IMR-90 (cell line): ENCODE measurements around the gene RAPGEF5. TPM values are rescaled to one million over a fixed set of nuclear protein-coding genes. Genes with fewer than 3 reads are reported as not detected.
A peak's percentile ranks its signal among the peaks of the same experiment; 100 is the strongest.

Experiments used
- ATAC-seq: fragments of 200-7000 bp; cut with Tn5 transposase; 2 replicates; pipeline ENCODE4 v1.9.1; 2020; ENCODE audit warnings: low read depth, mild to moderate bottlenecking, moderate library complexity
- BruUV-seq: library from RNA; stranded (reverse); fragments of 400-500 nt; replicated peaks from 2 replicates; lab custom pipeline; 2021; lab: Mats Ljungman, UMichigan
- CTCF ChIA-PET: fragments of 300-600 bp; formaldehyde crosslinking; extraction: SDS; loops from one replicate; lab custom pipeline; 2021; ENCODE audit warnings: antibody characterized with exemption; lab: Yijun Ruan, JAX
- POLR2A ChIA-PET: fragments of 300-600 bp; sonication (Branson Sonifier 250); formaldehyde crosslinking; loops from one replicate; lab custom pipeline; 2022; ENCODE audit warnings: antibody characterized with exemption; ENCODE audit not compliant: unreplicated experiment; lab: Charles Lee
- DNase-seq: peaks from one replicate; pipeline ENCODE4 v3.0.0; 2013
- H2AFZ ChIP-seq: replicated peaks from 2 replicates; pipeline ENCODE3; 2013; ENCODE audit warnings: low read length, mild to moderate bottlenecking; ENCODE audit not compliant: poor library complexity
- H2AK5ac ChIP-seq: 2 replicates; pipeline ENCODE4 v1.6.1; 2013; ENCODE audit warnings: low read depth, low read length, inconsistent platforms
- H2AK9ac ChIP-seq: replicated peaks from 2 replicates; pipeline ENCODE3; 2013; ENCODE audit warnings: mild to moderate bottlenecking, low read depth, low read length, moderate library complexity; ENCODE audit not compliant: poor library complexity
- H2BK120ac ChIP-seq: 2 replicates; pipeline ENCODE4 v1.6.1; 2013; ENCODE audit warnings: low read depth, low read length, inconsistent platforms
- H2BK15ac ChIP-seq: 3 replicates; pipeline ENCODE4 v1.6.1; 2013; ENCODE audit warnings: low read depth, low read length, inconsistent platforms
- H2BK20ac ChIP-seq: 2 replicates; pipeline ENCODE4 v1.6.1; 2013; ENCODE audit warnings: low read depth, mild to moderate bottlenecking, inconsistent platforms, low read length, moderate library complexity
- H2BK5ac ChIP-seq: 2 replicates; pipeline ENCODE4 v1.6.1; 2013; ENCODE audit warnings: mild to moderate bottlenecking, low read depth, low read length, inconsistent platforms; ENCODE audit not compliant: poor library complexity, severe bottlenecking
- H3K14ac ChIP-seq: replicated peaks from 2 replicates; pipeline ENCODE4 v1.6.1; 2013; ENCODE audit warnings: low read depth, low read length, inconsistent platforms
- H3K18ac ChIP-seq: 2 replicates; pipeline ENCODE4 v1.6.1; 2013; ENCODE audit warnings: low read depth, low read length, control low read depth
- H3K23ac ChIP-seq: 2 replicates; pipeline ENCODE4 v1.6.1; 2013; ENCODE audit warnings: low read depth, low read length, inconsistent platforms
- H3K27ac ChIP-seq: 2 replicates; pipeline ENCODE4 v1.5.1; 2013; ENCODE audit warnings: mild to moderate bottlenecking, control low read depth, low read length; ENCODE audit not compliant: insufficient read depth
- H3K27me3 ChIP-seq: 2 replicates; pipeline ENCODE4 v1.6.1; 2013; ENCODE audit warnings: low read length; ENCODE audit not compliant: control insufficient read depth, insufficient read depth
- H3K36me3 ChIP-seq: 2 replicates; pipeline ENCODE4 v1.6.1; 2013; ENCODE audit warnings: low read length, mixed read lengths; ENCODE audit not compliant: control insufficient read depth, insufficient read depth
- H3K4ac ChIP-seq: 2 replicates; pipeline ENCODE4 v1.6.1; 2013; ENCODE audit warnings: low read depth, low read length, inconsistent platforms
- H3K4me1 ChIP-seq: 2 replicates; pipeline ENCODE4 v1.6.1; 2013; ENCODE audit warnings: low read length, mixed read lengths; ENCODE audit not compliant: control insufficient read depth, insufficient read depth
- H3K4me2 ChIP-seq: 2 replicates; pipeline ENCODE4 v1.6.1; 2013; ENCODE audit warnings: low read depth, mild to moderate bottlenecking, control low read depth, low read length, moderate library complexity
- H3K4me3 ChIP-seq: 2 replicates; pipeline ENCODE4 v1.5.1; 2013; ENCODE audit warnings: low read depth, mild to moderate bottlenecking, control low read depth, low read length, moderate library complexity; ENCODE audit not compliant: insufficient read depth
- H3K56ac ChIP-seq: 2 replicates; pipeline ENCODE4 v1.6.1; 2013; ENCODE audit warnings: low read length, inconsistent platforms; ENCODE audit not compliant: insufficient read depth; ENCODE audit errors: extremely low read depth
- H3K79me1 ChIP-seq, 2 experiments: 2 replicates each; pipeline ENCODE4 v1.6.1; 2013; ENCODE audit warnings: low read length in 2 of 2, inconsistent platforms in 1 of 2, low read depth in 1 of 2
- H3K9ac ChIP-seq: 2 replicates; pipeline ENCODE4 v1.6.1; 2013; ENCODE audit warnings: low read depth, low read length, control low read depth
- H3K9me1 ChIP-seq: 2 replicates; pipeline ENCODE4 v1.6.1; 2013; ENCODE audit warnings: low read length, inconsistent platforms; ENCODE audit not compliant: insufficient read depth
- H3K9me3 ChIP-seq: 2 replicates; pipeline ENCODE4 v1.6.1; 2013; ENCODE audit warnings: low read length; ENCODE audit not compliant: control insufficient read depth, insufficient read depth
- H4K20me1 ChIP-seq: 2 replicates; pipeline ENCODE4 v1.6.1; 2013; ENCODE audit warnings: low read length, inconsistent platforms; ENCODE audit not compliant: insufficient read depth
- H4K5ac ChIP-seq: 2 replicates; pipeline ENCODE4 v1.6.1; 2013; ENCODE audit warnings: mild to moderate bottlenecking, low read depth, low read length, control low read depth
- H4K8ac ChIP-seq, 2 experiments: 2 replicates each; pipeline ENCODE4 v1.6.1; 2013; ENCODE audit warnings: low read depth in 2 of 2, low read length in 2 of 2, control low read depth in 1 of 2, inconsistent platforms in 1 of 2
- H4K91ac ChIP-seq: 2 replicates; pipeline ENCODE4 v1.6.1; 2013; ENCODE audit warnings: low read depth, low read length, inconsistent platforms; ENCODE audit not compliant: insufficient read depth
- CEBPB ChIP-seq: IDR thresholded peaks from 2 replicates; pipeline ENCODE4 v1.6.1; 2012; ENCODE audit warnings: low read depth, low read length, improper control_type of control experiment
- CHD1 ChIP-seq: IDR thresholded peaks from 2 replicates; pipeline ENCODE4 v1.6.1; 2012; ENCODE audit warnings: low read depth, low read length, improper control_type of control experiment
- CTCF ChIP-seq: conservative IDR thresholded peaks from 2 replicates; pipeline ENCODE4 v1.5.1; 2012; ENCODE audit warnings: mild to moderate bottlenecking, low read depth, low read length, improper control_type of control experiment
- FOS ChIP-seq: fragments of 150-350 bp; IDR thresholded peaks from 2 replicates; pipeline ENCODE4 v1.6.1; 2016; ENCODE audit warnings: low read depth, low read length
- MAFK ChIP-seq: IDR thresholded peaks from 2 replicates; pipeline ENCODE4 v1.6.1; 2012; ENCODE audit warnings: low read depth, low read length, improper control_type of control experiment
- MAZ ChIP-seq: IDR thresholded peaks from 2 replicates; pipeline ENCODE4 v1.6.1; 2012; ENCODE audit warnings: low read depth, mild to moderate bottlenecking, low read length, improper control_type of control experiment, moderate library complexity, borderline replicate concordance
- MXI1 ChIP-seq: IDR thresholded peaks from 2 replicates; pipeline ENCODE4 v1.6.1; 2012; ENCODE audit warnings: low read depth, mild to moderate bottlenecking, low read length, moderate library complexity, borderline replicate concordance
- NFE2L2 ChIP-seq: fragments of 150-350 bp; IDR thresholded peaks from 2 replicates; pipeline ENCODE4 v1.6.1; 2016; ENCODE audit warnings: low read depth, mild to moderate bottlenecking, low read length
- WGBS, 2 experiments: methylation state at CpG; one replicate each; pipeline versions ENCODE4 v1.1.5 to v1.1.7; 2013; ENCODE audit warnings: missing lambda C conversion rate in 2 of 2; ENCODE audit not compliant: insufficient read length in 1 of 2; ENCODE audit errors: extremely low coverage in 2 of 2; 5-methylcytosine and 5-hydroxymethylcytosine counted together
- dilution Hi-C: fragments of 300-500 bp; cut with HindIII; formaldehyde crosslinking; loops from one replicate; pipeline ENCODE4 v1.14.3; 2018; ENCODE audit warnings: low sequenced_read_pairs; ENCODE audit not compliant: unreplicated experiment
- in situ Hi-C: fragments of 300-500 bp; cut with MboI; formaldehyde crosslinking; loops from 3 replicates; pipeline ENCODE4 v1.14.3; 2019; ENCODE audit warnings: low sequenced_read_pairs, inconsistent platforms, mixed read lengths
- intact Hi-C: fragments of 100-400 bp; cut with micrococcal nuclease; formaldehyde crosslinking; loops from 2 replicates; pipeline ENCODE4 v1.10.0; 2022
- polyA plus RNA-seq, 3 experiments: library from polyadenylated mRNA; depleted of rRNA; stranded (reverse); fragments of >200 nt; gene quantifications; 2 replicates each; pipeline ENCODE4 v1.2.3, GENCODE V29; 2012; ENCODE audit warnings: low replicate concordance in 1 of 3
- total RNA-seq: library from RNA; depleted of rRNA; stranded (reverse); fragments of >200 nt; gene quantifications from 2 replicates; pipeline ENCODE4 v1.2.3, GENCODE V29; 2012

RAPGEF5 gene
- total and polyA plus RNA-seq, 2 of the 4 experiments (the other 2 are of a cell fraction), result 0.05 to 0.18 TPM

- ATAC-seq, result peak; percentile 80; the same call in 1 of the 2 replicates
These were observed 200.7 kb downstream of the RAPGEF5 start for GRCh38 chr7:22156205-22156604.

More at GRCh38 chr7:22156205-22156604, 200.7 kb downstream of the RAPGEF5 start:
- in situ Hi-C loops (no loop called here), dilution Hi-C loops (no loop called here), intact Hi-C loops (no loop called here)
- no peak overlapping the region for H3K18ac ChIP-seq
- H2AK9ac ChIP-seq, result no peak overlapping the region
- H3K4me3 ChIP-seq, result no peak overlapping the region
- no peak for TF ChIP-seq MAFK
- no peak for TF ChIP-seq MAZ
- TF ChIP-seq MXI1, result no peak
- no peak for TF ChIP-seq CHD1
- no peak for TF ChIP-seq CEBPB
- no peak for TF ChIP-seq CTCF
- no peak for TF ChIP-seq NFE2L2
- 0 out of 2 replicates have a peak, but pooled peaks have one; percentile 11 for TF ChIP-seq FOS
- H2AFZ ChIP-seq, result no peak overlapping the region
- BruUV-seq, result no TSS peak
- no peak overlapping the region for H4K91ac ChIP-seq
- no peak overlapping the region for H2BK5ac ChIP-seq
- H3K56ac ChIP-seq, result no peak overlapping the region
- peak; percentile 68 for DNase-seq
- H3K9me3 ChIP-seq, result no peaks in the 10 kb centered on the region
- H3K9ac ChIP-seq, result no peak overlapping the region
- H3K4ac ChIP-seq, result no peak overlapping the region
- no peak overlapping the region for H2BK20ac ChIP-seq
- H3K9me1 ChIP-seq, result no peaks in the 10 kb centered on the region
- no peak overlapping the region for H2AK5ac ChIP-seq
- WGBS, 2 experiments, result no CpG with 5 or more reads among the region's 4 CpGs
- no peaks in the 10 kb centered on the region for H4K20me1 ChIP-seq
- no peaks in the 10 kb centered on the region for H3K4me1 ChIP-seq
- H2BK15ac ChIP-seq, result no peak overlapping the region
- ChIA-PET CTCF (interaction anchor here (2.1 kb wide), 1 partner anchor 17 kb away, joined by 6 read pairs; no protein-coding TSS in a partner anchor), POLR2A (no interaction called here)
- H3K79me1 ChIP-seq, result no peaks in the 10 kb centered on the region
- no peak overlapping the region for H3K14ac ChIP-seq
- no peak overlapping the region for H2BK120ac ChIP-seq
- H4K5ac ChIP-seq, result no peak overlapping the region
- no peak overlapping the region for H3K4me2 ChIP-seq
- H3K27me3 ChIP-seq, result no peaks in the 10 kb centered on the region
- no peak overlapping the region for H3K23ac ChIP-seq
- H4K8ac ChIP-seq, result no peak overlapping the region
- H3K27ac ChIP-seq, result no peak overlapping the region
- no peaks in the 10 kb centered on the region for H3K36me3 ChIP-seq
